Activated CD8-positive, alpha-beta memory T cell treated with anti-CD3 and anti-CD28 coated beads, Interleukin-2, amount 50 U/mL, for 24 hours (primary cell): ENCODE data around the gene LRP1.
"Not testable (repeated sequence)": the region's sequence is repeated elsewhere in the genome, so short reads cannot be mapped to it uniquely, and the experiment has no call there.

ENCODE experiments used
- DNase-seq: peaks from one replicate; pipeline ENCODE4 v3.0.0-alpha.2; 2020; ENCODE audit errors: extremely low read depth

Gene LRP1

GRCh38 chr12:57112492-57113294 lies 15.6 kb upstream of the LRP1 start:
- DNase-seq: no peak

DNA sequence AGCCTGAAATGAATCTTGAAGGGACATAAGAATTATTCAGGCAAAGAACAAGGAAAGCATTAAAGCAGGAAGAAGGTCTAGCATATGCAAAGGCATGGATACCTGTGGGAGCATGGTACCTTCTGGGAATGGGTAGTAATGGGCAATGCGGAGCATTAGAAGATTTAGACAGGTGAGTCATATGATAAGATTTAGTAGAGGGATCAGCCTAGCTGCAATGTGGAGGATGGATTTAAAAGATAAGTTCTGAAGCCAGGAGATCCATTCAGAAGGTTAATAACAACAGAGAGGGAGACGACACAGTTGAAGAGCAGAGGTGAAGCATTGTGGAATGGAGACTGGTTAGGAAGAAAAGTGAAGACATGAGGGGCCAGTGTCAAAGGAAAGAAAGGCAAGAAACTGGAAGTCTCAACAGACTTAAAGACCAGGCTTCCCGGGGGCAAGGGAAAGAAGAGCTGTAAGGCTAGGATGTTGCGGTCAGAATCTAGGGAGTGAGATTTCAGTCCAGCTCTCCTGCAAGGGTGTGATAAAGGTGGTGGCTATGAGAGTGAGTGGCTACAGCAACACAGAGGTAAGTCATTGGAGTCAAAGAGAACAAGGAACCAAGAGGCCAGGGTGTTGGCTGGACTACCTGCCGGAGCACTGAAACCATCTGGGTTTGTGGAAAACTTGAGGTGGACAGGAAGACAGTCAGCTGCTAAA lies 11.6 kb upstream of the LRP1 start:
- no peak for DNase-seq

DNA sequence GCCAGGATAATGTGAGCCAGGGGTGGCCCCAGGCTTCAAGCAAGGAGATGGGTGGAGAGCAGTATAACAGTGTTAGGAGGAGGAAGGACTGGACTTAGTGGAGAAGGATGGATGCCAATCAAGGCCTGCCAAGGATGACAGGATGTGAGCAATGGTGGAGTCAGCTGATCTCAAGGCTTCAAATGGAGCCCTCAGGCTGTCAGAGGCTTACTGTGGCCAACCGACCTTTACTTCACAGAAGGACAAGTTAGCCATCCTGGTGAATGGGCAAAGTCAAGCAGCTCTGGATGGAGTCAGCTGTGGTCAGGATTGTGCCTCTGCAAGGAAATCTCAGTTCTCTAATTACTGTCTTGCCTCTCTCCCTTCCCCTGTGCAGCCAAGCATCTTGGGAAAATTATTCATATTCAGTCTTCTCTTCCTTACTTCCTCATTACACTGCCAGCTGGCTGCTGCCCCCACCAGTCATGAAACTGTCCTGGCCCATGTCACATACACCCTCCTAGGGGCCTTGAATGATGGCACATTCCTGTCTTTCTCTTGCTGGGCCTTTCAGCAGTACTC lies 9.5 kb upstream of the LRP1 start:
- no peak for DNase-seq

GRCh38 chr12:57119294-57120085 lies 8.8 kb upstream of the LRP1 start:
- no peak for DNase-seq

GRCh38 chr12:57120718-57121117 lies 7.6 kb upstream of the LRP1 start:
- not testable (repeated sequence) for DNase-seq

GRCh38 chr12:57123813-57124212 lies 4.5 kb upstream of the LRP1 start:
- no peak for DNase-seq

GRCh38 chr12:57124261-57124877 lies 3.9 kb upstream of the LRP1 start:
- no peak for DNase-seq

GRCh38 chr12:57126061-57126460 lies 2.2 kb upstream of the LRP1 start:
- no peak for DNase-seq

DNA sequence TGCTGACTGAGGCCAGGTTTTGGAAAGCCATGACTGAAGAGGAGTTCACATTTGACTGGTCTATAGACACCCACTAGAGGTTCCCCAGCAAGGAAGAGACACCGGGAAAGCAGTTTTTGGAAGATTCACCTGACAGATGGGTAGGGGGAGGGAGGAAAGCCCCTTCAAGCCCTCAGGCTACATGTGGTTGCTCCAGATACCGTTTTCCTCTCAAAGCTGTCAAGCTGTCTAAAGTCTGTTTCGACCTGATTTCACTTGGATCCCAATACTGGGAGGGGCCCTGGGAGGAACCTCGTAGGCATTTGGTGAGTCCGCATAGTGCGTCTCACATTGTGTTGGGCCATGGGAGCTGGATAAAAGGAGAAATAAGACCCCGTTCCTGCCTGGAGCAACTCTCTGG lies 1.7 kb upstream of the LRP1 start:
- no peak for DNase-seq

- no peak for DNase-seq
Observed at GRCh38 chr12:57127101-57127725, 1.1 kb upstream of the LRP1 start.

DNA sequence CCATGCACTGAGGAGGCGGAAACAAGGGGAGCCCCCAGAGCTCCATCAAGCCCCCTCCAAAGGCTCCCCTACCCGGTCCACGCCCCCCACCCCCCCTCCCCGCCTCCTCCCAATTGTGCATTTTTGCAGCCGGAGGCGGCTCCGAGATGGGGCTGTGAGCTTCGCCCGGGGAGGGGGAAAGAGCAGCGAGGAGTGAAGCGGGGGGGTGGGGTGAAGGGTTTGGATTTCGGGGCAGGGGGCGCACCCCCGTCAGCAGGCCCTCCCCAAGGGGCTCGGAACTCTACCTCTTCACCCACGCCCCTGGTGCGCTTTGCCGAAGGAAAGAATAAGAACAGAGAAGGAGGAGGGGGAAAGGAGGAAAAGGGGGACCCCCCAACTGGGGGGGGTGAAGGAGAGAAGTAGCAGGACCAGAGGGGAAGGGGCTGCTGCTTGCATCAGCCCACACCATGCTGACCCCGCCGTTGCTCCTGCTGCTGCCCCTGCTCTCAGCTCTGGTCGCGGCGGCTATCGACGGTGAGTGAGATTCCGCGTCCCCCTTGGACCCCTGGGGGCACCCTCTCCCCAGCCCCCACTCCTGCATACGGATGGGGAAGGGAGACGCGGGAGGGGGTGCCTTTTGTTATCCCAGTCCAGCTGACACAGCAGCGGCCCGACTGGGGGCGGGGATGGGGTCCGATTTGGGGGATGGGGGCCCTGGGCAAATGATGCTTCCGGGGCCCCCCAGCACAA lies 400 bp downstream of the LRP1 start:
- DNase-seq: no peak

GRCh38 chr12:57129321-57129842 lies 1.1 kb downstream of the LRP1 start:
- no peak for DNase-seq

GRCh38 chr12:57129889-57130288 lies 1.6 kb downstream of the LRP1 start:
- DNase-seq: no peak

- no peak for DNase-seq
Observed at GRCh38 chr12:57130941-57131340, 2.7 kb downstream of the LRP1 start.

DNA sequence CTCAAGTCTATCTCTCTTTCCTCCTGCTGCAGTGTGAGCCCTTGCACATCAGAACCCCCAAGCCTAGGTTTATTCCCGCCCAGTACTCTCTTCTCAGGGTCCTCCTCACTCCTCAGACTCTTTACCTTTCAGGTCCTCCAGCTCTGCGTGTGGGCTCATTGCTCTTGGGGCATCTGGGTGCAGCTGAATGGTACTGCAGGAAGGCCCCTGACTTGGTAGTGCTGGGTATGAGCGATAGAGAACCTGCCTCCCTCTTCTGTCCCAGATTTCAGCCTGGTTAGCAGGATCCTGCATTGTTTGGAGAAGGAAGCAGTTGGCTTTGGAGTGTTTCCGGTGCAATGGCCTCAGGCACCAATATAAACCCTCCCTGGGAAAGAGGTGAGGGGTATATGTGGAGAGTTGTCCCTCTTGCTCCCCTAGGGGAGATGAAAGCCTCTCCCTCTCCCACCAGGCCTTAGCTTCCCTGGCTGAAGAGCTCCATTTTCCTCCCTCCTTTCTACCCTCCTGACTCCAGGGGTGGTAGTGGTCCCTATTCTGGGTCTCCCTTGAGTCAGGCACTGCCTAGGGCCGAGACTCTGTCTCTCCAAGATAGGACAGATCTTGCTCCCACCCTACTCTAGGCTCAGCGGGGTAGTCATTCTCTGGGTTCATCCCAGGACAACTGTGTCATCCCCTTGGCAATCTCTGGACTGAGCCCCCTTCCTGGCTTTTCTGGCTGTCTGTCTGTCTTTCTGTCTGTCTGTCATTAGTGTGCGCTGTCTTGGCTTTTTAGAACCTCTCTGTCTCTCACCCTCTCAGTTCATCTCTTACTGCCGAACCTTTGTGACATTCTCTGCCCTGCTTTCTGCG lies 3.8 kb downstream of the LRP1 start:
- DNase-seq: no peak

GRCh38 chr12:57133013-57133569 lies 4.8 kb downstream of the LRP1 start:
- no peak for DNase-seq

DNA sequence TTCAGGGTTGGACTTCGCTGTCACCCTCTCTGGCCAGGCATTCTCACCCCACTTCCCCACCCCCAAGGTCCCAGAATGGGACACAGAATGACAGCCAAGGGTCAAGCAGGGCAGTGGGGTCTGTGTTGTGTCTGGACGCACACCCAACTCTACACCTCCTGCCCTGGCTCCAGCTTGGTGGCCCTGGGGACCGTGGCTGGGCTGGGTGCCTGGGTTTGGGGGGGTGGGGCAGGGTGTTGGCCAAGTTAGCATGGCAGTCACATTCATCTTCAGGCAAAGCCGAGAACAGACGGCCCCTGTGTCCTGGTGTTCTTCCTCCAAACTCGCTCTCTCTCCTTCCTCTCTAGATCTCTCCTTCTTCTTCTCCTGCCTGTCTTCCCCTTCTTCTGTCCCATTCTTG lies 5.6 kb downstream of the LRP1 start:
- no peak for DNase-seq

- no peak for DNase-seq
Observed at GRCh38 chr12:57134949-57135348, 6.7 kb downstream of the LRP1 start.
